ENCODE data around the gene CSH1. TPM values are rescaled to one million over a fixed set of nuclear protein-coding genes. Genes with fewer than 3 reads are reported as not detected.
"Not testable (repeated sequence)": the region's sequence is repeated elsewhere in the genome, so short reads cannot be mapped to it uniquely, and the experiment has no call there.

The CSH1 gene
- not detected in 2 replicates for total RNA-seq

DNA sequence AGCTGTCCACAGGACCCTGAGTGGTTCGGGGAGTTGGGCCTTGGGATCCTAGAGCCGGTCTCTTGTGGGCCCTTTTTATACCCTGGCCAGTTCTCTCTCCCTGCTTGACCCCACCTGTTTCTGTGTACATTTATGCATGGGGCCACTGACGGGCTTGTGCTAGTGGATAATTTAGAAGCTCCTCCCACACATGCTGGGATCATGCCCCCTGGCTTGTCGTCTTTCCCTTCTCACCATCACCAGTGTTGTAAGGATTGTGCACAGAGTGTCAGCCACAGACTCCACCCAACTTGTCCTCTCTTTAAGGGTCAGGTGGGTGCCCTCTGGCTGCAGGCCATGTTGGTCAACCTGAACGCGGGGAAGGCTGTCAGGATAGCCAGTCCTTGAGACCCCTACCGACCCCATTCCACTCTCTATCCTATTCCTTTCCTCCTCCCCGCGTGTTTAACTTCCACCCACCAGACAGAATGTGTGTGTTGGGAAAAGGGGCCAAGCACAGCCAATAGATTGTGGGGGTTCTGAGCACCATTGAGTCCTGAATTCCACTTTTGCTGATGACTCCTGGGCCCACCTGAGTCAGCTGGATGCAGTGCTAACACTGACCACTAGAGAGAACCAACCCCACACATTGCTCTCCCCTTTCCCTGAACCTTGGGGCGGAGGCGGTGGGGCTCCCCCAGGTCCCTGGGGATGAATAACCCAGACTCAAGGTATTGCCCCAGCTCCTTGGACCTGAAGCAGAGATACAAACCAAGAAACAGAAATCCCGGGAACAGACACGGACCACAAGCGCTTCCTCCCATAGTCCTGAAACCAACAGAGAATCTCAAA, at the start of gene CSH1:
Gene CSH1 (minus strand): TSS at position 51 of the 831 bp plus-strand sequence. CDS start 63 bp downstream, outside the sequence.
- not testable (repeated sequence) for DNase-seq (ENCODE audit: low read depth, low spot score)

DNA sequence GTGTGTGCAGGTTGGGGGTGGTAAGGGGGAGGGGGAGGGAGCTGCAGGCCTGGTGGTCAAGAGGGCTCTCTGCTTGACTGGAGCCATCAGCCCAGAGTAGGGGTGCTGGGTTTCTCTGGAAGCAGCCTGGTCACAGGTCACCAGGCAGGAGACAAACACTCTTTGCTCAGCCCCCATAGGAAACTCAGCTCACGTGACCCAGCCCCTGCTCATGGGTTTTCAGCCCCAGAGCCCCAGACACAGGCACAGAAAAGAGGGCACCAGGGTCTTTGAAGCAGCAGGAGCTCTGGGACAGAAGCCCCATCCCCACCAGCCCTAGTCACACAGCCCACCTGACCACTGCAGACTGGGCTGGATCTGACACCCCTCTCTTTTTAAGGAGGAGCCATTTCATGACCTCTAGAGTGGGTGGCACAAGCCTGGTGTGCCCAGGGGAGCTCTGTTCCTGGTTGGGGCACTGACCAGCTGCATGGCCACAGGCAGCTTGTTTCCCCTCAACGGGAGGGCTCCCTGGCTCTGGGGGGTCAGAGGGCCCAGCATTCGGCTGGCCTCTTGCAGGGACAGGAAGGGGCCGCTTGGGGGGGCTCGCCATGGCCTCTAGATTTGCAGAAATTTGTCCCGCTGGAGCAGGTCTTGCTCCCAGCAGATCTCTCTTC, 49.5 kb upstream of the CSH1 start:
- DNase-seq (ENCODE audit: low read depth, low spot score) = no peak

DNA sequence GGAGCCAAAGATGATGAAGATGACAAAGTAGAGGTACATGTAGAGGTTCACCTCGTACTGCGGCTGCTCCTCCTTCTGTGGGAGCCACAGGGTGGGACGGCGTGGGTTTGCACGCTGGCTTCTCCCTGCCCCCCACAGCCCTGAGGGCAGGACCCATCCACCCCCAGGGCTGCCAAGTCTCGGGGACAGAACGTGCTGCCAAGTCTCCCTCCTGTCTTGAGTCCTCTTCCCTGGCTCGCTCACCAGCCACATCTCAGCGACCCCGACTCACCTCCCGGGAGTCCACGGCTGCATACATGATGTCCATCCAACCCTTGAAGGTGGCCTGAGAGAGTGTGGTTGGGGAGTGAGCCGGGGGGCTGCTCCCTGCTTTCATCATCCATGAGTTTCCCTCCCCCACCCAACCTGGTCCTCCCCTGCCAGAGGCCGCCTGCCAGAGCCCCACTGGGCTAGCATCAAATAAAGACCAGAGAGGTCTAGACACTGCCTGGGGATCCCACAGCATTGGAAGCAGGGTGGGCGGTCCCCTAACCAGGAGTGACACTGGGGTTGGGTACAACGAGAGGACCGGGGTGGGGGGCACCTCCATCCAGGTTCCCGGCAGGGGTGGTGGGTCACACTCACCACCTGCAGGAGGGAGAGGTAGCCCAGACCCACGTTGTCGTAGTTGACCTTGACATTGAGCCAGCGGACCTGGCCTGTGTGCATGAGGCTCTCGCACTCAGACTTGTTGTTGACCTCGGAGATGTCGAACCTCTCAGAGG, 48.5 kb upstream of the CSH1 start:
- DNase-seq (ENCODE audit: low read depth, low spot score) = no peak

DNA sequence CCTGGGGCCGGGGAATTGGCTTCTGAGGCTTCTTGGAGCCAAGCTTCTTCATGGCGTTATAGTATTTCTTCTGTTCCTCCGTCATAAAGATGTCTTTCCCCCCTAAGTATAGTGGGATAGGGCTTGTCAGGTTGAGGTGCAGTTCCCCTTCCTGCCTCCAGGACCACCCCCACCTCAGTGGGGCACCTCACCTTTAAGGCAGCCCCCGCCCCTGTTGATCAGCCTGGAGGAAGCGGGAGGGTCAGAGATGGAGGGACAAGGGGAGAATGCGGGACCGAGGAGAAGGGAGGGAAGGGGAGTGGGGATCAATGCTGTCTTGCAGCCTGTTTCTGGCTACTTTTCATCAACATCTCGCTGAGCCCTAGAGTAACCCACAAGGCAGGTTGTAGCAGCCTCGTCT, 47.4 kb upstream of the CSH1 start:
- DNase-seq (ENCODE audit: low read depth, low spot score) = no peak

DNA sequence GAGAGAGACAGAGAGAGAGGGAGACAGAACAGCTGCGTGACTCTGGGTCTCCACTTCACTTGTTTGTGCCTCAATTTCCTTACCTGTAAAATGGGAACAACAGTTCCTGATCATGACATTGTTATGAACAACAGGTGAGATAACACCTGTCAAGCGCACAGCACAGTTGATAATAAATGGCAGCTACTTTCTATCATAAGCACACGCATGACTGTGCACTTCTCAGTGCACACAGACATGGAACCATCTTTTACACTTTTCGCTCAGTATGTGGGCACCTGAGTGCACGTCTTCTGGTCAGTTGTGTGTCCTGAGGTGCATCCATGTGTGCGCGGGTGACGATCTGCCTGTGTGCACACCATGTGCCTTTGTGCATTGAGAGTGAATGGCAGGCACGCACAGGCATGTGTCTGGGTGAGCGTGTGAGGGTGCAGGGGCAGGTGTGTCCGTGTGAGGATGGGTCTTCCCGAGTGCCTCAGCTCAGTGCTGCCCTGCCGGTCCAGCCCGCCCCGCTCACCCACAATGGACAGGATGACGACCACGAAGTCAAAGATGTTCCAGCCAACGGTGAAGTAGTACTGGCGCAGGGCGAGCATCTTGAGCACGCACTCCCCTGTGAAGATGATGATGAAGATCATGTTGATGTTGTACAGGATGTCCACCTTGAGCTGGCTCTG, 46.1 kb upstream of the CSH1 start:
- no peak for DNase-seq (ENCODE audit: low read depth, low spot score)

DNA sequence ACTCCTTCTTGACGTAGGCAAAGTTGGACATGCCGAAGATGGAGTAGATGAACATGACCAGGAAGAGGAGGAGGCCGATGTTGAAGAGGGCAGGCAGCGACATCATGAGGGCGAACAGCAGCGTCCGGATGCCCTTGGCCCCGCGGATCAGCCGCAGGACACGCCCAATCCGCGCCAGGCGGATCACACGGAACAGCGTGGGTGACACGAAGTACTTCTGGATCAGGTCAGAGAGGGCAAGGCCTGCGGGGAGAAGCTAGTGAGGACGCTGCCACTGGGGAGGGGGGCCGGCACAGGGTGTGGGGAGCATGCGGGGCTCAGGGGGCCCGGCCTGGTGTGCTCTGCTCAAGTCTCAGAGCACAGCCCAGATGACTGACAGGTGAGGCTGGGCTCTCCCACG, 45.4 kb upstream of the CSH1 start:
- no peak for DNase-seq (ENCODE audit: low read depth, low spot score)

DNA sequence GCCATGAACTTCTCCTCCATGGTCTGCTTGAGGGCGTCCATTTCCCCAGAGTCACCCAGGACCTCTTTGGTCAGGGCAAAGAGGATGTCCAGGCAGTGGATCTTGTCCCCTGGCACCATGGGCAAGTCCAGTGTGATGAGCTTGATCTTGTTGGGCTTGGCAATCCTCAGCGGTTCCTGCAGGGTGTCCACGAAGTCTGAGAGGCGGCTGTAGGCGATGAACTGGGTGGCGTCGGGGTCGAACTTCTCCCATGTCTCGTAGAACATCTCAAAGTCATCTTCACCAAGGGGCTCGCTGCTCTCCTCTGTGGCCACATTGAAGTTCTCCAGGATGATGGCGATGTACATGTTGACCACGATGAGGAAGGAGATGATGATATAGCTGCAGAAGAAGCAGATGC, 44.8 kb upstream of the CSH1 start:
- no peak for DNase-seq (ENCODE audit: low read depth, low spot score)

DNA sequence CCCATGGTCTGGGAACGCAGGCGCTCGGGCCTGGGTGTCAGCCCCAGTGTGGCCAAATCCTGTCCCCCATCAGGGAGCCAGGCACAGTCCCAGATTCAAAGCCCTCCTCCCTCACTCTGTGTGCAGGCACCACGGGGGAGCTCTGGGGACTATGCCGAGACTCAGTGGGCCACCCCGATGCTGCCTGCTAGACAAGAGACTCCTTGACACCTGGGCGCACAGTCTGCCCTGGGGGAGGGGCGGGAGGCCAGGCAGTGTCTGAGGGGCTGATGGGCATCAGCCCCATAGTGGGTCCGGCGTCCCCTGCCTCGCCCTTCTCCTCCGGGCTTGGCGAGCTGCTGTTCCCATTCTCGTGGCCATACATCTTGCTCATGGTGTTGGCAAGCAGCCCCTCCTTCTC, 44.2 kb upstream of the CSH1 start:
- DNase-seq (ENCODE audit: low read depth, low spot score) = no peak

DNA sequence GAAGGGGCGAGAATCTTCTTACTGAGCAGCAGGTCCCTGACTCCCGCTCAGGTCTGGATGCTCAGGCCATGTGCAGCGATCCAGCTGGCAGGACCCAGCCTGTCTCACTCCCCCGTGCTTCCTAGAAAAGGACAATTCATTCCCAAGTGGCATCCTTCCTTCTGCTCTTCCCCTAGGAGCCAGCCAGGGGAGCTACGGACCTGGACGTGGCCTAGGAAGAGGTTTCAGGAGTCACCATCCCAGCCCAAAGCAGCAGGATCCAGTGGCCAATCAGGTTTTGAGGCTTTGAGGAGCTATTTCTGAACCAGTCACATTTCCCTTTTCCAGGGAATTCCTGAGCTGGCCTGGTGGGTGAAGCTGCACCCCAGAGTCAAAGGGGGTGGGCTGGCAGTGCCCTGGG, 43.5 kb upstream of the CSH1 start:
- DNase-seq (ENCODE audit: low read depth, low spot score) = no peak

DNA sequence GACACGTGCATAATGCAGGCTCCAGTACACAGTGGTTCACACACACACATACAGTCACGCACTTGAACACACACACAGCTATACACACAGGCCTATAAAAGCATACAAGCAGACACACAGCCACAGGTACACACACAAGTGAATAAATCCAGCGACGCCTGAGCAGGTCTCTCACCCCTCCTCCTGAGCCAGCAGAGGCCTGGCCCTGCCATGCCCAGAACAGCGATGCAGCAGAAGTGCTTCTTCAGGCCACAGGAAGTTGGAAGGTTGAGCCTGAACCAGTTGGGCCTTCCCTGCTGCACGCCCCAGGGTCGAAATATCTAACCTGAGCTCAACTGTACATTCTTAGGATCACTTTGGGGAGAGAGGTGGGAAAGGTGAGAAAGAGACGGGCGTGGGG, 43.0 kb upstream of the CSH1 start:
- DNase-seq (ENCODE audit: low read depth, low spot score) = no peak

DNA sequence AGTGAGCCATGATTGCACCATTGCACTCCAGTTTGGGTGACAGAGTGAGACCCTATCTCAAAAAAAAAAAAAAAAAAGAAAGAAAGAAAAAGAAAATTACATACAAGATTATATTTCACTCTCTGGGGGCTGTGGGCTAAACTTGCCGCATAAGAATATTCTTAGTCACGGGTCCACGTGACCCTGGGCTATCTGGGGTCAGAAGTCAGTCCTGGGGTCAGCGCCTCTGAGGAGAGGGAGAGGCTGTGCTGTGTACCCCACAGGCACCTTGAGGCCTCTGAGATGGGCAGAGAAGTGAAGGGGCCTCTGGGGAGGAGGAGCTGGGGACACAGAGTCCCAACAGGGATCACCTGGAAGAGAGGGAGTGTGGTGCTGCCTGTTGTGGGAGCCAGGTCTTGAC, 41.5 kb upstream of the CSH1 start:
- DNase-seq (ENCODE audit: low read depth, low spot score) = no peak

DNA sequence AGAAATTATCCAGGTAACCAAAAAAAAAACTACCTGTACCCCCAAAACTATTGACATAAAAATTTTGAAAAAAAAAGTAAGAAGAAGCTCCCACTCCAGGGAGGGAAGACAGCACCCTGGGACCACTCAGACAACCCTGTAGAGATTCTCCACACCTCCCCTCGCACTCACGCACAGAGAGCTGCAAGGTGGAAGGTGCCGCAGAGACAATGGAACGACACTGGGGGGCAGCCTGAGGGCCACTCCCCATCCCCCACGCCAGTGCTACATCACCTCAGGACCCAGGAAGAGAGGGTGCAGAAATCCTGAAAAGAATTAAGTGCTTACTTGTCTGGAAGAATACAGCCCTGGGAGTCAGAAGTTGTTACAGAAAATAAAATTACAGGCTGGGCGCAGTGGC, 40.9 kb upstream of the CSH1 start:
- DNase-seq (ENCODE audit: low read depth, low spot score) = no peak

DNA sequence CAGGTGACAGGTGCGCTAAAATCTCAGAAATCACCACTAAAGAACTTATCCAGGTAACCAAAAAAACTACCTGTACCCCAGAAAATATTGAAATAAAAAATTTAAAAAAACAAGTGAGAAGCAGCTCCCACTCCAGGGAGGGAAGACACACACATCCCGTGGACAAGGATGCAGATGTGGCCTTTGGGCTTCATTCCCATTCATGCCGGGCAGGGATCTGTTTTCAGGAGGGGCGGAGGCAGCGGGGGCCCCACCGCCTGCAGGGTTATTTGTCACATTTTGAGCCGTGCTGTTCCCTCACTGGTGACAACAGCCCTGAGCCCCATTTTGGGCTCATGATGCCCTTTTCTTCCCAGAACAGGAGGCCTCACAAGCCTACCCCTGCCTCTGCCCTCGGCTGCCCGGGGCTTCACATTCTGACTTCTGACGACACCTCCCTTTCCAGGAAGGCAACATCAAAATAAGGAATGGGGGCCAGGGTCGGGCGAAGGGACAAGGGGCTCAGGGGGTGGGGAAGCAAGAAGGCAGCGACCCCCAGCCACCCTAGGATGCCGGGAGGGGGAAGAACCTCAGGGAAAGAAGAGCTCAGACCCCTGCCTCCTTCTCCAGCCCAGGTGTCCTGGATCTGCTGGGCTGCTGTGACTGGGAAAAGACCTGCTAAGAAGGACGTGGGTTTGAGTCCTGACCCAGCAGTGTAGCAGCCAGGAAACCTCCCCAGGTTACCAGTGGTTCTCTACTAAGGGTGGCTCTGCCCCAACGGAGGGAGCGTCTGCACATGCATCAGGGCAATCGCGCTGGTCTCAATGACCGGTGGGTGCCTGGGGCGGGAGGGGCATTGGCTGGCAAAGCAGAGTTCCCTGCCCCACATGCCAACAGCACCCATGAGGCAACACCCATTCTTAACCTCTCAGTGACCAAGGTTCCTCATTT, 38.1 kb upstream of the CSH1 start:
- DNase-seq (ENCODE audit: low read depth, low spot score) = no peak

DNA sequence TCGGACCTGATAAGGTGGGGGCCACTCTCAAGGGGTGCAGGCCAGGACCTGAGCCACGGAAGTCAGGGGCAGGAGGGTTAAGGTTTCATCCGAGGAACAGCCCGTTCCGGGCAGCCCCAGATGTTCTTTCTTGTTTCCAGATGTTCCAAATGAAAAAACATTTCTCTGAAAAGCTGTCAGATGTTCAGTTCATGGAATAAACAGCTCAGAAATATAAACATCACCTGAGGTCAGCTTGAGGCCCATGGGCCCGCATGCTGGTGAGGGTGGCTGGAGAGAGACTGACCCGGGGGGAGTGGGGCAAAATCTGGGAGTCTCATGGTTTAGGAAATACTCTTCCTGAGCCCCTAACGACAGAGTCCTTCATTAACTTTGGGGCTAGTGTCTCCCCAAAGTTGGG, 37.2 kb upstream of the CSH1 start:
- no peak for DNase-seq (ENCODE audit: low read depth, low spot score)

DNA sequence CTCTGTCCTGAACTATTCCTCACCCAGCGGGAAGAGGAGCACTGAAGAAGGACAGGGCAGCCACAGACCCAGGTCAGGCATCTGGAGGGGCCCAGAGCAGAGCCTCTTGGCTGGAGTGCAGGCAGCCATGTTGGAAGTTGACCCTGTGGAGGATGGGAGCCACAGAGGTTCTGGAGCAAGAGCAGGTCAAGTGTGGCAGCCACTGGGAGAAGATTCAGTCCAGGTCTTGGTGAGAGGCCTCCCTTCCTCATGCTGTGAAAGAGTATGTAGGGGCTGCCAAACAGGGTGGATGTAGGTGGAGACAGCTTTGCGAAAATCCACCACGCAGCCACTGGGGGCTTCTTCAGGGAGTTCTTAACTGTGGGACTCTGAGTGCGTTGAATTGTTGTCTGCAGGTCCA, 36.3 kb upstream of the CSH1 start:
- DNase-seq (ENCODE audit: low read depth, low spot score) = no peak

DNA sequence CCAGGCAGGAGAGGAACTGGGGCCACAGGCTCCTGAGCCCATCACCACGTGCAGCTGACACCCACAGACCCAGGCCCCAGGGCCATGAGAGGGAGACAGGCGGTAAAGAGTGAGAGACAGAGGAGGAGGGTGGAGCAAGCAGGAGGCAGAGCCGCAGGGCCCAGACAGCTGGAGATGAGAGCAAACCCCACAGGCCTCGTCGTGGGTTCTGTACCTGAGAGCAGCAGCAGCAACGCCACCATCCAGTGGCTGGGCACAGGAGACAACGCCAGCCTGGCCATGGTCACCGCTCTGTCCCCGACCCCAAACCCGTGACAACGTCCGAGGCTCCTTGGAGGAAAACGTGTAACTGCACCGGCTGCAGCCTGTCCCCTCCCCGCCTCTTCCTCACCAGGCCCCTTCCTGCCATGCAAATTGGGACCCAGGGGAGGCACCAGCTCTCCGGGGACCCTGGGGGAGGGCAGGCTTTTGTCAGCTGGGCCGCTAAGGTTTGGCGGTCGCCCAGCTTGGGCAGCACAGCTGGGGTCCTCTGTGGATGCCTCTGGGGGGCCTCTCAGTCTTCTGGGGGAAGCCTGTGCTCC, 35.7 kb upstream of the CSH1 start, which contains the start of gene CD79B:
Gene CD79B (minus strand): TSS at position 351 of the 581 bp plus-strand sequence. CDS start 70 bp downstream, at position 281.
- no peak for DNase-seq (ENCODE audit: low read depth, low spot score)

DNA sequence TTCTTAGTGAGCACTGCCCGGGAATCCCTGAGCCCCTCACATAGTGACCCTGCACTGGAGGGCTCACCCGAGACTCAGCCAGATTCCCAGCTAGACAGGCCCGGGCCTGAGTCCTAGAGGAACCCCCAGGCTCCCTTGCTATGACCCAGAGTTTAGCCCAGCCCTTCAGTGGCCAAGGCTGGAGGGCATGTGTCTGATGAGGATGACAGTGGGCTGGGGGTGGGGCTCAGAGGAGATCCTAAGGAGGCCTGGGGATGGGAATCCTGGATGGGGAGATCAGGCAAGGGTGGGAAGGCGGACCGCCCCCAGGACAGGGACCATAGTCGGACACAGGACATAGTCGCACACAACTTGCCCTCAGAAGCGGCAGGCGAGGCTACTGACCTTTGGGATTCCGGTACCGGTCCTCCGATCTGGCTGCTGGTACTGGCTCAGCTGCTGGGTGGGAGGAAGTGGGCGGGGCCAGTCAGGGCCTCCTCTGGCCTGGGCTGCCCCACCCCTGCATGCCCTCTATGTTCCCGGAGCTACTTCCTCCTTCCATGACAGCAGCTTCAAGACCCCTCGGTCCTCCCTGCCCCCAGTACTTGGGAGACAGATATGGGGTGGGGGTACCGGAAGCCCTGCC, 34.7 kb upstream of the CSH1 start:
- DNase-seq (ENCODE audit: low read depth, low spot score) = no peak

DNA sequence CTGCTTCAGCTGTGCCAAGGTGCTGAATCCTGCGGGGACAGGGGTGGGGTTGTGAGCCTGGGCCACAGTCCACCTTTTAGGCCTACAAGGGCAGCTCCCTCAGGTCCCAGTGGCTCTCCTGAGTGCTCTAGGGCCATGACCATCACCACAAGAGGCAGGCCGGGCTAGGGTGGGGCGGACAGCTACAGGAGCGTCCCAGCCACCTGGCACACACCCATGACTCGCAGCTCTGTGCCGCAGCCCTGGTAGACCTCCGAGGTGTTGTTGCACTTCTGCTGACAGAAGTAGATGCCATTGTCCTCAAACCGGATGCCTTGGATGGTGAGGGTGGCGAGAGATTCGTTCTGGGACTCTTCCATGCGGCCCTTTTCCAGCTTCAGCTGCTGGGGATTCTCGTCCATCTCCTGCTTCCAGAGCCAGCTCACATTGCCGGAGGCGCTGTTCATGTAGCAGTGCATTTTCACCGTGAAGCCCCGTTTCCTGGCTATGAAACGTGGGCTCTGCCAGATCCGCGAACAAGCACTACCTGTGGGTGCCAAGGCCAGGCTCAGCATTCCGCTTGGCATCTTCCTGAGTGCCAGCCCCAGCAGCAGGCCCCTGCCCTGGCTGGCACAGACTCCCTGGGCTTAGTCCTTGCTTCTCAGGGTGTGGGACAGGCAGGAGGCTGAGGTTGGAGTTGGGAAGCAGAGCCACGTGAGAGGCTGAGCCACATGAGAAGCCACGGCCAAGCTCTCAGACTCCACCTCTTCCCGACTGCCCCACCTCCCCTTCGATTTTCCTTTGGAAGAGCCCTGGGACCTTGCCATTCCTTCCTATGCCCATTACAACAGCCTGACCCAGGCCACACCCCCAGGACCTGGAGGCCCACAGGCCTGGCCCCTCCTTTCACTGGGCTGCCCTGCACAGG, 33.7 kb upstream of the CSH1 start:
- DNase-seq (ENCODE audit: low read depth, low spot score) = no peak
